Activated CD8-positive, alpha-beta T cell treated with anti-CD3 and anti-CD28 coated beads for 36 hours (primary cell): Measurements from ENCODE around the gene KLHL30. TPM values are rescaled to one million over a fixed set of nuclear protein-coding genes. Genes with fewer than 3 reads are reported as not detected.

ENCODE experiments used
- ATAC-seq: fragments of 200-7000 bp; cut with Tn5 transposase; one replicate; pipeline ENCODE4 v1.10.0; 2021; ENCODE audit warnings: mild to moderate bottlenecking, moderate library complexity
- CTCF ChIA-PET: fragments of 350-600 bp; sonication (Branson Sonifier 250); formaldehyde crosslinking; loops from one replicate; lab custom pipeline; 2021; ENCODE audit warnings: antibody characterized with exemption; lab: Charles Lee
- POLR2A ChIA-PET: fragments of 350-600 bp; sonication (Branson Sonifier 250); formaldehyde crosslinking; loops from one replicate; lab custom pipeline; 2021; ENCODE audit warnings: antibody characterized with exemption; lab: Charles Lee
- DNase-seq: peaks from one replicate; pipeline ENCODE4 v3.0.0-alpha.2; 2020
- H3K27ac Mint-ChIP-seq: one replicate; pipeline ENCODE4 v1.8.0; 2021; ENCODE audit warnings: mild to moderate bottlenecking, mixed read lengths
- H3K27me3 Mint-ChIP-seq: one replicate; pipeline ENCODE4 v1.8.0; 2021; ENCODE audit warnings: mixed read lengths
- H3K36me3 Mint-ChIP-seq: one replicate; pipeline ENCODE4 v1.8.0; 2021; ENCODE audit warnings: low read depth, mixed read lengths
- H3K4me1 Mint-ChIP-seq: one replicate; pipeline ENCODE4 v1.8.0; 2021; ENCODE audit warnings: low read depth, mixed read lengths
- H3K4me3 Mint-ChIP-seq: one replicate; pipeline ENCODE4 v1.8.0; 2021; ENCODE audit warnings: mild to moderate bottlenecking, moderate library complexity, mixed read lengths
- H3K9me3 Mint-ChIP-seq: one replicate; pipeline ENCODE4 v1.8.0; 2021; ENCODE audit warnings: mixed read lengths
- intact Hi-C: fragments of 100-400 bp; cut with micrococcal nuclease; formaldehyde crosslinking; loops from one replicate; pipeline ENCODE4 v1.10.0; 2022
- total RNA-seq, 2 experiments: library from RNA; stranded (reverse); gene quantifications; one replicate each; pipeline ENCODE4 v1.2.3, GENCODE V29; 2021
- TF ChIP-seq, protein P1 (sequence below): fragments of 200-600 bp; IDR thresholded peaks from one replicate; pipeline ENCODE4 v1.8.0; 2022; ENCODE audit warnings: antibody characterized with exemption, mild to moderate bottlenecking

KLHL30 gene
- total RNA-seq, 2 experiments from 2014 or later: not detected

GRCh38 chr2:238122287-238123217 lies 15.9 kb upstream of the KLHL30 start:
- TF ChIP-seq, protein P1, sequence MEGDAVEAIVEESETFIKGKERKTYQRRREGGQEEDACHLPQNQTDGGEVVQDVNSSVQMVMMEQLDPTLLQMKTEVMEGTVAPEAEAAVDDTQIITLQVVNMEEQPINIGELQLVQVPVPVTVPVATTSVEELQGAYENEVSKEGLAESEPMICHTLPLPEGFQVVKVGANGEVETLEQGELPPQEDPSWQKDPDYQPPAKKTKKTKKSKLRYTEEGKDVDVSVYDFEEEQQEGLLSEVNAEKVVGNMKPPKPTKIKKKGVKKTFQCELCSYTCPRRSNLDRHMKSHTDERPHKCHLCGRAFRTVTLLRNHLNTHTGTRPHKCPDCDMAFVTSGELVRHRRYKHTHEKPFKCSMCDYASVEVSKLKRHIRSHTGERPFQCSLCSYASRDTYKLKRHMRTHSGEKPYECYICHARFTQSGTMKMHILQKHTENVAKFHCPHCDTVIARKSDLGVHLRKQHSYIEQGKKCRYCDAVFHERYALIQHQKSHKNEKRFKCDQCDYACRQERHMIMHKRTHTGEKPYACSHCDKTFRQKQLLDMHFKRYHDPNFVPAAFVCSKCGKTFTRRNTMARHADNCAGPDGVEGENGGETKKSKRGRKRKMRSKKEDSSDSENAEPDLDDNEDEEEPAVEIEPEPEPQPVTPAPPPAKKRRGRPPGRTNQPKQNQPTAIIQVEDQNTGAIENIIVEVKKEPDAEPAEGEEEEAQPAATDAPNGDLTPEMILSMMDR: no peak
- ChIA-PET CTCF (no interaction called here), POLR2A (no interaction called here)
- Mint-ChIP-seq H3K4me3 (no peak overlapping the region), H3K9me3 (no peaks in the 10 kb centered on the region), H3K36me3 (no peaks in the 10 kb centered on the region), H3K27ac (no peak overlapping the region), H3K27me3 (no peaks in the 10 kb centered on the region), H3K4me1 (no peaks in the 10 kb centered on the region)
- intact Hi-C loops: no loop called here
- ATAC-seq: no peak
- DNase-seq: no peak

DNA sequence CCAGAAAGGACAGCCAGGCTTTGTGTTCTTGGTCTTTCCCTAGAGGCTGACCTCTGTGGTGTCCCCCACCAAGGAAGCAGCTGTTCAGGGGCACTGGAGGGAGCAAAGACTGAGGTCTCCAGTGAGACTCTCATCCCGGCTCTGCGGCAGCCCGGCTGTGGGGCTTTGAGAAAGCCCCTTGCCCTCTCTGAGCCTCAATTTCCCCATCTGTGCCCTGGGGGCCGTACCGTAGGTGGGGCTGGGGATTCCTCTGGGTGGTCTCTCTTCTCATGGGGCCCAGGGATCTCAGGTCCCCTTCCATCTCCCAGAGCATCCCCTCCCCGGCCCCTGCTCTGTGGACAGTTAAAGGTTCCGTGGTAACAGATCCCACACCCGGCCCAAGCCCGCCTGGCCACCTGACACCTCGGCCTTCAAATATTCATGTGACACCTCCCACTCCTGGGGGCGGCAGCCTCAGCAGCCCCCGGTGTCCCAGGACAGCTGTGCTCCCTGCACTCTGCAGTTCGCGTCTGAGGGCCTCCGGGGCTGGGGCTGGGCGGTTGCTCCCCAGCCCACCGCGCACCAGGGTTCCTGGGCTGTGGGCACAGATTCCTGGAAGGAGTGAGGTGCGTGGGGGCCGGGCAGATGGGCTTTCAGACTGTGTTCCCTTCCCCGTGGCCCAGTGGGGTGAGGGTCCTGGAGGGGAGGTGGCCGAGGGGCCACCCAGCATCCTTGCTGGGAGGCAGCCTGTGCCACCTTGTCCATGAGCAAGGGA lies 15.1 kb upstream of the KLHL30 start:
- intact Hi-C loops: no loop called here
- no peak for DNase-seq
- Mint-ChIP-seq H3K27me3 (no peaks in the 10 kb centered on the region), H3K9me3 (no peaks in the 10 kb centered on the region), H3K4me3 (no peak overlapping the region), H3K27ac (no peak overlapping the region), H3K4me1 (no peaks in the 10 kb centered on the region), H3K36me3 (no peaks in the 10 kb centered on the region)
- ChIA-PET CTCF (no interaction called here), POLR2A (no interaction called here)
- ATAC-seq: no peak
- TF ChIP-seq, protein P1: no peak

DNA sequence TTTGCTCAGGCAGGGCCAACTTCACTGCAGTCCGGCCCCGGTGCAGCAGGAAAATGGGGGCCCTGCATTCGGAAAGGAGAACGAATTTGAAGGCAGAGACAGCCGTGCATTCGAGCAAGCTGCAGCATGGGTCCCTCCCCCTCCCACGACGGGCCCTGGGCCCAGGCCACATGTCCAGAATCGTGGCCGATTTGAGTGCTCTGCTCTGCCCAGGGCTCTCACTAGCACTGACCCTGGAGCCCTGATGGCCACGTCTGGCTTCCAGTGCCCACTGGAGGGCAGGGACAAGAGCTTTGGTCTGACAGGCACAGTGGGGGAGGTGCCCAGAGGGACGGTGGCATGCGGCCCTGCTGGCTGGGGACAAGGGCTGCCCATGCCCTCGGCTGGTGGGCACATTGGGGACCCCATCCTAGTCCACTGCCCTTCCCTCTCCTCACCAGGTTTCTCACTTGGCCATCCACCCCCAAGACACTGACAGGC lies 14.4 kb upstream of the KLHL30 start:
- H3K36me3 Mint-ChIP-seq: no peaks in the 10 kb centered on the region
- ChIA-PET CTCF (no interaction called here), POLR2A (no interaction called here)
- H3K27ac Mint-ChIP-seq: no peak overlapping the region
- ATAC-seq: no peak
- intact Hi-C loops: no loop called here
- no peak for DNase-seq
- H3K4me1 Mint-ChIP-seq: no peaks in the 10 kb centered on the region
- TF ChIP-seq, protein P1: no peak
- H3K9me3 Mint-ChIP-seq: no peaks in the 10 kb centered on the region
- no peak overlapping the region for H3K4me3 Mint-ChIP-seq
- H3K27me3 Mint-ChIP-seq: no peaks in the 10 kb centered on the region

DNA sequence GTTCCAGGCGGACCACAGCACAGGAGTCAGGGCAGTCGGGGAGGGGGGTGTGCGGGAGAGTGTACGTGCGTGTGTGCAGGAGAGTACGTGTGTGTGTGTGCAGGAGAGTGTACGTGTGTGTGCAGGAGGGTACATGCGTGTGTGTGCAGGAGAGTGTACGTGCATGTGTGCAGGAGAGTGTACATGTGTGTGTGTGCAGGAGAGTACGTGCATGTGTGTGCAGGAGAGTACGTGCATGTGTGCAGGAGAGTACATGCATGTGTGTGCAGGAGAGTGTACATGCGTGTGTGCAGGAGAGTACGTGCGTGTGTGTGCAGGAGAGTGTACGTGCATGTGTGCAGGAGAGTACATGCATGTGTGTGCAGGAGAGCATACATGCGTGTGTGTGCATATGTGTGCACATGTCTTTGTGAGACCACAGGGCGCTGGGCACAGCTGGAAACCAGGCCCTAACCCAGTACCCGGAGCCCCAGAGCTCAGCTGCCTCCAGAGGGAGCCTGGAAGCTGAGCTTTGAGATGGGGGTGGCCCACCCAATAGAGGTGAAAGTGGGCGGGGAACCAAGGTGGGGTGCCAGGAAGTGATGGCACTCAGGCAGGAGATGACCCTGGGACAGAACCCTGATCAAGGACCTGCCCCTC lies 13.9 kb upstream of the KLHL30 start:
- CTCF ChIA-PET: no interaction called here
- no peak for ATAC-seq
- H3K4me1 Mint-ChIP-seq: no peaks in the 10 kb centered on the region

More for the DNA sequence above, 13.9 kb upstream of the KLHL30 start:
- Mint-ChIP-seq H3K4me3 (no peak overlapping the region), H3K27me3 (no peaks in the 10 kb centered on the region), H3K27ac (no peak overlapping the region), H3K36me3 (no peaks in the 10 kb centered on the region), H3K9me3 (no peaks in the 10 kb centered on the region)
- POLR2A ChIA-PET: no interaction called here
- TF ChIP-seq, protein P1: no peak
- intact Hi-C loops: no loop called here
- no peak for DNase-seq
